Small intestine (tissue), 7 donors: ENCODE data around the gene TCF7. TPM values are rescaled to one million over a fixed set of nuclear protein-coding genes. Genes with fewer than 3 reads are reported as not detected.

Source experiments
- DNase-seq, 2 donors: peaks; one replicate each; pipeline versions ENCODE4 v3.0.0 to v3.0.0-alpha.2; 2013
- FAIRE-seq: peaks from 2 replicates; lab custom pipeline; 2012; peaks lifted over from hg19 to GRCh38; lab: Jason Lieb, UNC
- H3K27ac ChIP-seq, 3 donors: one replicate each; pipeline ENCODE4 v1.5.1; 2013; ENCODE audit warnings: low read length in 2 of 3, mild to moderate bottlenecking in 2 of 3, control low read depth in 1 of 3, inconsistent platforms in 1 of 3, low read depth in 1 of 3, moderate library complexity in 1 of 3
- H3K27me3 ChIP-seq, 3 donors: one replicate each; pipeline ENCODE4 v1.6.1; 2013; ENCODE audit warnings: low read length in 3 of 3, inconsistent platforms in 1 of 3; ENCODE audit not compliant: control insufficient read depth in 3 of 3, insufficient read depth in 3 of 3
- H3K36me3 ChIP-seq, 3 donors: one replicate each; pipeline ENCODE4 v1.6.1; 2013; ENCODE audit warnings: low read length in 3 of 3, inconsistent platforms in 1 of 3, low read depth in 1 of 3, mild to moderate bottlenecking in 1 of 3, moderate library complexity in 1 of 3; ENCODE audit not compliant: control insufficient read depth in 3 of 3, insufficient read depth in 2 of 3
- H3K4me1 ChIP-seq, 3 donors: one replicate each; pipeline ENCODE4 v1.6.1; 2013; ENCODE audit warnings: low read length in 2 of 3, inconsistent platforms in 1 of 3, low read depth in 1 of 3, mild to moderate bottlenecking in 1 of 3, moderate library complexity in 1 of 3; ENCODE audit not compliant: control insufficient read depth in 3 of 3, insufficient read depth in 2 of 3
- H3K4me3 ChIP-seq, 3 donors: one replicate each; pipeline ENCODE4 v1.5.1; 2013; ENCODE audit warnings: low read length in 3 of 3, control low read depth in 1 of 3, inconsistent platforms in 1 of 3, low read depth in 1 of 3, mild to moderate bottlenecking in 1 of 3, moderate library complexity in 1 of 3
- H3K9me3 ChIP-seq, 2 donors: one replicate each; pipeline ENCODE4 v1.6.1; 2013; ENCODE audit warnings: low read depth in 1 of 2, low read length in 1 of 2; ENCODE audit not compliant: control insufficient read depth in 2 of 2, insufficient read depth in 1 of 2
- WGBS, 3 donors: extraction: QIAGEN DNeasy Blood & Tissue Kit; methylation state at CpG; one replicate each; pipeline ENCODE4 v1.1.7; 2013; 5-methylcytosine and 5-hydroxymethylcytosine counted together
- polyA plus RNA-seq, 4 donors: library from polyadenylated mRNA; stranded (reverse) in 3 of 4; unstranded in 1 of 4; fragments of 200-250 nt in 3 of 4; fragments of 120-200 nt in 1 of 4; gene quantifications; one replicate each; pipeline versions ENCODE4 v1.2.1 to v1.2.3, GENCODE V29; 2013
- donor health status: healthy with polysubstance abuse.
- donor health status: control.
- donor health status: control.
- donor health status: Bipolar disorder and iron deficiency.
- donor health status: healthy.

Gene TCF7
- polyA plus RNA-seq, 4 donors: 9.7 to 13.3 (median 11.4) TPM

DNA sequence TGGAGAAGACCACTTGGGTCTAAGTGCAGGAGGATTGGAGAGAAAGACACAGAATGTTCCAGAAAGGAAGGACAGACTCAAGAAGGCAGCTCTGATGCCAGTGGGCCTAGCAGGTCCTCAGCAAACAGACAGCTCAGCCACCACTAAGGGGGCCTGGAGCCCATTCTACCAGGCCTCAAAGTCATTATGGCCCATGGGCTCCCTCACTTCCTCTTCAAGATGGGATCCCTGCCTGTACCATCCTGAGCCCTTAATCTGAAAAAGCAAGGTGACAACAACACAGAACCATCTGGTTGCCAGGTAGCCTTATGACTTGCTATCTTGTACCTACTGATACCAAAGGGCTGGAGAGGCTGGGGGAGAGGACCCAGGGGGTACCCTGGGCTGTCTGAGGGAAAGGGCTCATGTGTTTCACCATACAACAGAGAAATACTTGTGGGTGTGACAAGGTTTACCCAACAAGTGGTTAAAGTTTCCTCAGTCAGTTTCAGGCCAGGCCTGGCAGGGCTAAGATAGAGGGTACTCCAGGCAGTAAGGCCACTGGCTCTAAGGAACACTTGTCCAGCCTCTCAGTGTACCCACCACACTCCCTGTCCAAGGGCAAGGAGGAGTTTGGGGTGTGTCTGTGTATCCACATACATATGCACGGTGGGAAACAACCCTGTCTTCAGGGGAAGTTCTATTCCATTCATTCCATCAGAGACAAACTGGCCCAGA, 30.7 kb downstream of the TCF7 start:
- no peak for FAIRE-seq
- H3K4me1 ChIP-seq: peaks cover 0 to 60% (median 2%) of the 10 kb centered on the region in 3 donors
- H3K36me3 ChIP-seq: peaks cover 6 to 74% (median 12%) of the 10 kb centered on the region in 3 donors
- 6 to 55% (median 22%) methylated on average over 1 of the region's 1 CpG for WGBS, 3 donors
- H3K27ac ChIP-seq: peak overlapping the region in 1 of 3 donors; percentile 2
- H3K4me3 ChIP-seq: no peak overlapping the region
- no peaks in the 10 kb centered on the region for H3K27me3 ChIP-seq
- peak in 1 of 2 donors; percentile 24 for DNase-seq
- H3K9me3 ChIP-seq: no peaks in the 10 kb centered on the region

- Histone ChIP-seq H3K9me3 (no peaks in the 10 kb centered on the region), H3K27me3 (no peaks in the 10 kb centered on the region), H3K36me3 (peaks cover 10 to 67% (median 18%) of the 10 kb centered on the region in 3 donors), H3K4me1 (peaks cover 0 to 52% (median 5%) of the 10 kb centered on the region in 3 donors), H3K27ac (no peak overlapping the region), H3K4me3 (no peak overlapping the region)
- 84 to 86% (median 84%) methylated on average over 13 of the region's 13 CpGs for WGBS, 3 donors
- FAIRE-seq: no peak
- peak; percentile 78 to 88 for DNase-seq
Measured at GRCh38 chr5:134145779-134146581, 31.5 kb downstream of the TCF7 start.

- DNase-seq (no peak), FAIRE-seq (no peak)
- Histone ChIP-seq H3K9me3 (no peaks in the 10 kb centered on the region), H3K27me3 (no peaks in the 10 kb centered on the region), H3K4me3 (no peak overlapping the region), H3K27ac (no peak overlapping the region), H3K36me3 (peaks cover 13 to 59% (median 26%) of the 10 kb centered on the region in 3 donors), H3K4me1 (peaks cover 0 to 43% (median 5%) of the 10 kb centered on the region in 3 donors)
- 79 to 91% (median 81%) methylated on average over 4 of the region's 4 CpGs for WGBS, 3 donors
Measured at GRCh38 chr5:134146651-134147518, 32.4 kb downstream of the TCF7 start.

- Histone ChIP-seq H3K4me3 (no peak overlapping the region), H3K36me3 (peaks cover 16 to 58% (median 26%) of the 10 kb centered on the region in 3 donors), H3K4me1 (peaks cover 0 to 29% (median 5%) of the 10 kb centered on the region in 3 donors), H3K27ac (no peak overlapping the region), H3K27me3 (no peaks in the 10 kb centered on the region), H3K9me3 (no peaks in the 10 kb centered on the region)
- DNase-seq (no peak), FAIRE-seq (no peak)
- 41 to 61% (median 49%) methylated on average over 2 of the region's 2 CpGs for WGBS, 3 donors
Measured at GRCh38 chr5:134148316-134148715, 33.8 kb downstream of the TCF7 start.

DNA sequence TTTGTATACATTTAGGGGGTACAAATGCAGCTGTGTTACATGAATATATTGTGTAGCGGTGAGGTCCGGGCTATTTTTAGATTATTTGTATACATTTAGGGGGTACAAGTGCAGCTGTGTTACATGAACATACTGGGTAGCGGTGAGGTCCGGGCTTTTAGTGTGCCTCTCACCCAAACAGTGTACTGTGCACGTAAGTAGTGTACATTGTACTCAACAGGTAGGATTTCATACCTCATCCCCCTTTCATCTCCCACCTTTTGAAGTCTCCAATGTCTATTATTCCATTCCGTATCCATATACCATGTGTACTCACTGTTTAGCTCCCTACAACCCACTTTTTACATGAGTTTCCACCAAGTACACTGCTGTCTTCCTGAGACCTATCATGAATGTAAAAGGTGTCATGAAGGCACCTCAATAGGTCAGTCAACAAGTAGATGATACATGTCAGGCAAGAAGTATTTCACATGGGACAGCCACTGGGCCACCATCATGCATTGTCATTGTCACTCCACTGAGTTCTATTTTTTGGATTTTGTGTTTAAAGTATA, 34.6 kb downstream of the TCF7 start:
- Histone ChIP-seq H3K4me3 (no peak overlapping the region), H3K4me1 (peaks cover 0 to 21% (median 5%) of the 10 kb centered on the region in 3 donors), H3K27ac (no peak overlapping the region), H3K9me3 (no peaks in the 10 kb centered on the region), H3K27me3 (no peaks in the 10 kb centered on the region), H3K36me3 (peaks cover 19 to 53% (median 32%) of the 10 kb centered on the region in 3 donors)
- FAIRE-seq: no peak
- DNase-seq: no peak
- 81 to 93% (median 91%) methylated on average over 6 of the region's 6 CpGs for WGBS, 3 donors

DNA sequence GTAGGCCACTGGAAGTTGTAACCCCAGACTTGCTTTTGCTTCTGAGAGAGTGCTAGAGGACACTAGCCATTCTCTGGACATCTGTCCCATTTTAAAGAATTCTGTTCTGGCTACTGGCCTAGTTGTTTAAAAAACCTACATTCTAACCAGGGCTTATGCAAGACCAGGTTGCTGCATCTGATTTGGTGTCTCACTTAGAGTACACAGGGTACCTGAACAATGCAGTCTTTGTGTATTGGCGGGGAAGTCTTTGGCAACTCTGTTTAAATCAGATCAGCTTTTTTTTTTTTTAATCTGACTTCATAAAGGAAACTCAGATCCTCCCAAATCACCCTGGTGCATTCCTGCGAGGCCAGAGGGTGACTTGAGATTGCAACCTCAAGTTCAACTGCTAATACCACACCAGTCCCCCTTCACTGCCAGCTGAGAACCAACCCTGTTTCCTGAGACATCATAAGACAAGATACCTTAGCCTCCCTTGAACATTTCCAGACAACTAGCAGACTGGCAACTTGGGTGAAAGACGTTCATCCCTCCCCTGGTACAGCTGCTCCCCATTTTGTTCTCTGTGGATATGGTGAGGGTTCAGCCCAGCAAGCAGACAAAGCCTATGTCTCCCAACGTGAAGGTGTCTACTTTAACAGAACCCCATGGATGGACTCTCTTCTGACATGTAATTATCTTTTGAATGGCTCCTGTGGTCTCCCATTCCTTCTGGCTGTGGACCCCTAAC, 35.3 kb downstream of the TCF7 start:
- Histone ChIP-seq H3K27ac (peak overlapping the region in 1 of 3 donors; percentile 73), H3K27me3 (no peaks in the 10 kb centered on the region), H3K36me3 (peaks cover 19 to 48% (median 32%) of the 10 kb centered on the region in 3 donors), H3K9me3 (no peaks in the 10 kb centered on the region), H3K4me1 (peaks cover 0 to 15% (median 5%) of the 10 kb centered on the region in 3 donors), H3K4me3 (no peak overlapping the region)
- FAIRE-seq: no peak
- DNase-seq: no peak
- WGBS, 3 donors: 14 to 45% (median 32%) methylated on average over 4 of the region's 4 CpGs

GRCh38 chr5:134151723-134152122, 37.2 kb downstream of the TCF7 start:
- Histone ChIP-seq H3K36me3 (peaks cover 19 to 38% (median 32%) of the 10 kb centered on the region in 3 donors), H3K4me3 (no peak overlapping the region), H3K4me1 (peaks cover 0 to 5% (median 4%) of the 10 kb centered on the region in 3 donors), H3K27ac (no peak overlapping the region), H3K9me3 (no peaks in the 10 kb centered on the region), H3K27me3 (no peaks in the 10 kb centered on the region)
- no peak for DNase-seq
- WGBS, 3 donors: 94 to 97% (median 95%) methylated on average over 3 of the region's 3 CpGs
- no peak for FAIRE-seq
